Common myeloid progenitor, CD34-positive (primary cell): ENCODE measurements around the gene IMMP2L.

Experiments used
- CTCF ChIA-PET: fragments of 350-600 bp; sonication (Branson Sonifier 250); formaldehyde crosslinking; loops from one replicate; lab custom pipeline; 2021; ENCODE audit warnings: antibody characterized with exemption; lab: Charles Lee
- POLR2A ChIA-PET: fragments of 350-600 bp; sonication (Branson Sonifier 250); formaldehyde crosslinking; loops from one replicate; lab custom pipeline; 2021; ENCODE audit warnings: antibody characterized with exemption; lab: Charles Lee
- DNase-seq, 3 donors: peaks; one replicate each; pipeline versions ENCODE4 v3.0.0 to v3.0.0-alpha.2; 2013
- H3K27ac ChIP-seq, 2 experiments: 1 replicate in 1 of 2; 2 replicates in 1 of 2; pipeline ENCODE4 v1.7.0; 2013; ENCODE audit warnings: inconsistent platforms in 2 of 2, low read length in 2 of 2, mild to moderate bottlenecking in 2 of 2, low read depth in 1 of 2, moderate library complexity in 1 of 2; ENCODE audit not compliant: severe bottlenecking in 2 of 2, insufficient read depth in 1 of 2, poor library complexity in 1 of 2
- H3K27me3 ChIP-seq, 5 experiments: replicated peaks in 2 of 5; 1 replicate in 3 of 5; 2 replicates in 2 of 5; pipeline versions ENCODE4 v1.6.1 to v1.7.0; 2013; ENCODE audit warnings: low read length in 4 of 5, mild to moderate bottlenecking in 2 of 5, moderate library complexity in 2 of 5, inconsistent platforms in 1 of 5; ENCODE audit not compliant: insufficient read depth in 5 of 5, control insufficient read depth in 4 of 5
- H3K36me3 ChIP-seq, 4 experiments: 1 replicate in 2 of 4; 2 replicates in 2 of 4; pipeline versions ENCODE4 v1.6.1 to v1.7.0; 2013; ENCODE audit warnings: low read length in 3 of 4, control low read depth in 1 of 4, mild to moderate bottlenecking in 1 of 4; ENCODE audit not compliant: control insufficient read depth in 4 of 4, insufficient read depth in 4 of 4
- H3K4me1 ChIP-seq, 4 experiments: 1 replicate in 3 of 4; 2 replicates in 1 of 4; pipeline versions ENCODE4 v1.6.1 to v1.7.1; 2013; ENCODE audit warnings: low read length in 3 of 4, mild to moderate bottlenecking in 3 of 4, control low read depth in 1 of 4, inconsistent platforms in 1 of 4, moderate library complexity in 1 of 4; ENCODE audit not compliant: control insufficient read depth in 4 of 4, insufficient read depth in 4 of 4; ENCODE audit errors: control extremely low read depth in 1 of 4
- H3K4me3 ChIP-seq, 7 experiments: 1 replicate in 4 of 7; 2 replicates in 3 of 7; pipeline versions ENCODE4 v1.5.1 to v1.7.0; 2013; ENCODE audit warnings: mild to moderate bottlenecking in 7 of 7, low read length in 6 of 7, moderate library complexity in 6 of 7, inconsistent platforms in 2 of 7, low read depth in 2 of 7, control low read depth in 1 of 7; ENCODE audit not compliant: insufficient read depth in 4 of 7, control insufficient read depth in 1 of 7; ENCODE audit errors: extremely low read depth in 1 of 7
- H3K9me3 ChIP-seq, 5 experiments: 1 replicate in 4 of 5; 2 replicates in 1 of 5; pipeline versions ENCODE4 v1.6.1 to v1.7.1; 2013; ENCODE audit warnings: low read length in 4 of 5, mild to moderate bottlenecking in 2 of 5, inconsistent platforms in 1 of 5, low read depth in 1 of 5, moderate library complexity in 1 of 5; ENCODE audit not compliant: control insufficient read depth in 4 of 5, insufficient read depth in 2 of 5; ENCODE audit errors: control extremely low read depth in 1 of 5
- WGBS: methylation state at CpG from one replicate; pipeline ENCODE4 v1.1.5; 2013; ENCODE audit not compliant: insufficient coverage; 5-methylcytosine and 5-hydroxymethylcytosine counted together

The IMMP2L gene

GRCh38 chr7:110809832-110810231 lies 752.5 kb downstream of the IMMP2L start:
- H3K9me3 ChIP-seq, result peaks cover 0 to 2% (median 0%) of the 10 kb centered on the region in 5 experiments
- no peaks in the 10 kb centered on the region for H3K27me3 ChIP-seq
- ChIA-PET CTCF (interaction anchor here (1.6 kb wide), 1 partner anchor 97 kb away, joined by 3 read pairs; no protein-coding TSS in a partner anchor), POLR2A (no interaction called here)
- 96% methylated on average over 3 of the region's 6 CpGs for WGBS
- H3K27ac ChIP-seq, result no peak overlapping the region
- no peak overlapping the region for H3K4me3 ChIP-seq
- H3K36me3 ChIP-seq, result no peaks in the 10 kb centered on the region
- H3K4me1 ChIP-seq, result no peaks in the 10 kb centered on the region
- no peak for DNase-seq

GRCh38 chr7:110808361-110808760 lies 753.9 kb downstream of the IMMP2L start:
- H3K4me3 ChIP-seq, result no peak overlapping the region
- no peaks in the 10 kb centered on the region for H3K36me3 ChIP-seq
- WGBS, result 100% methylated on average over 1 of the region's 1 CpG
- POLR2A ChIA-PET, result no interaction called here
- H3K9me3 ChIP-seq, result peaks cover 0 to 2% (median 0%) of the 10 kb centered on the region in 5 experiments
- H3K27ac ChIP-seq, result no peak overlapping the region
- DNase-seq, result no peak
- no peaks in the 10 kb centered on the region for H3K4me1 ChIP-seq
- H3K27me3 ChIP-seq, result no peaks in the 10 kb centered on the region
- CTCF ChIA-PET, result no interaction called here

- POLR2A ChIA-PET, result no interaction called here
- H3K4me1 ChIP-seq, result no peaks in the 10 kb centered on the region
- no peak overlapping the region for H3K27ac ChIP-seq
- no peak for DNase-seq
- H3K4me3 ChIP-seq, result no peak overlapping the region
- CTCF ChIA-PET, result interaction anchor here (1.0 kb wide), 1 partner anchor 22 kb away, joined by 3 read pairs; no protein-coding TSS in a partner anchor
- no peaks in the 10 kb centered on the region for H3K36me3 ChIP-seq
- no peaks in the 10 kb centered on the region for H3K27me3 ChIP-seq
- WGBS, result 100% methylated on average over 1 of the region's 5 CpGs
- no peaks in the 10 kb centered on the region for H3K9me3 ChIP-seq
These were observed 757.8 kb downstream of the IMMP2L start for GRCh38 chr7:110804501-110804900.

- Histone ChIP-seq H3K27ac (no peak overlapping the region), H3K36me3 (no peaks in the 10 kb centered on the region), H3K4me1 (no peaks in the 10 kb centered on the region), H3K9me3 (no peaks in the 10 kb centered on the region), H3K4me3 (no peak overlapping the region), H3K27me3 (no peaks in the 10 kb centered on the region)
- ChIA-PET POLR2A (no interaction called here), CTCF (no interaction called here)
- no peak for DNase-seq
These were observed 758.6 kb downstream of the IMMP2L start for GRCh38 chr7:110803602-110804143.

- POLR2A ChIA-PET, result no interaction called here
- no peaks in the 10 kb centered on the region for H3K4me1 ChIP-seq
- CTCF ChIA-PET, result no interaction called here
- 100% methylated on average over 1 of the region's 1 CpG for WGBS
- H3K9me3 ChIP-seq, result no peaks in the 10 kb centered on the region
- H3K27me3 ChIP-seq, result no peaks in the 10 kb centered on the region
- no peak overlapping the region for H3K4me3 ChIP-seq
- H3K36me3 ChIP-seq, result no peaks in the 10 kb centered on the region
- DNase-seq, result no peak
- no peak overlapping the region for H3K27ac ChIP-seq
These were observed 760.8 kb downstream of the IMMP2L start for GRCh38 chr7:110801502-110801901.

- Histone ChIP-seq H3K4me3 (no peak overlapping the region), H3K36me3 (no peaks in the 10 kb centered on the region), H3K27me3 (no peaks in the 10 kb centered on the region), H3K27ac (no peak overlapping the region), H3K4me1 (no peaks in the 10 kb centered on the region), H3K9me3 (no peaks in the 10 kb centered on the region)
- POLR2A ChIA-PET, result no interaction called here
- CTCF ChIA-PET, result no interaction called here
- no peak for DNase-seq
These were observed 761.3 kb downstream of the IMMP2L start for GRCh38 chr7:110800984-110801383.

GRCh38 chr7:110797656-110798055 lies 764.6 kb downstream of the IMMP2L start:
- Histone ChIP-seq H3K27ac (no peak overlapping the region), H3K4me3 (no peak overlapping the region), H3K9me3 (no peaks in the 10 kb centered on the region), H3K36me3 (no peaks in the 10 kb centered on the region), H3K27me3 (no peaks in the 10 kb centered on the region), H3K4me1 (no peaks in the 10 kb centered on the region)
- CTCF ChIA-PET, result no interaction called here
- POLR2A ChIA-PET, result no interaction called here
- 100% methylated on average over 1 of the region's 2 CpGs for WGBS
- no peak for DNase-seq
